SK-N-SH treated with all-trans-retinoic acid at 6 μM for 48 hours (cell line): ENCODE measurements around the gene CCL11.
A peak's percentile ranks its signal among the peaks of the same experiment; 100 is the strongest.

ENCODE experiments used
- ATAC-seq: fragments of 200-7000 bp; cut with Tn5 transposase; 3 replicates; pipeline ENCODE4 v1.9.1; 2020; ENCODE audit warnings: mild to moderate bottlenecking, moderate library complexity
- ARNTL ChIP-seq: fragments of 450-650 bp; formaldehyde crosslinking; IDR thresholded peaks from 2 replicates; pipeline ENCODE4 v1.5.0; 2020; ENCODE audit warnings: low read depth, mild to moderate bottlenecking, moderate library complexity, borderline replicate concordance
- BACH2 ChIP-seq: fragments of 250-450 bp; sonication (Bioruptor Pico); IDR thresholded peaks from 2 replicates; pipeline ENCODE4 v1.9.0; 2021; ENCODE audit warnings: mild to moderate bottlenecking, borderline replicate concordance
- CREB5 ChIP-seq: fragments of 250-450 bp; sonication (Bioruptor Pico); IDR thresholded peaks from 2 replicates; pipeline ENCODE4 v1.5.1; 2020; ENCODE audit warnings: low read depth, mild to moderate bottlenecking, moderate library complexity
- CSDC2 ChIP-seq: fragments of 250-450 bp; sonication (Bioruptor Pico); IDR thresholded peaks from 2 replicates; pipeline ENCODE4 v1.5.0; 2020; ENCODE audit warnings: mild to moderate bottlenecking, moderate library complexity
- ESRRG ChIP-seq: fragments of 250-450 bp; sonication (Bioruptor Pico); IDR thresholded peaks from 2 replicates; pipeline ENCODE4 v1.6.1; 2021; ENCODE audit warnings: mild to moderate bottlenecking
- GLIS3 ChIP-seq: fragments of 250-450 bp; sonication (Bioruptor Pico); IDR thresholded peaks from 2 replicates; pipeline ENCODE4 v1.5.0; 2020; ENCODE audit warnings: mild to moderate bottlenecking, moderate library complexity
- ISL1 ChIP-seq: fragments of 250-450 bp; sonication (Bioruptor Pico); IDR thresholded peaks from 2 replicates; pipeline ENCODE4 v2.1.2; 2022; ENCODE audit warnings: mild to moderate bottlenecking, moderate library complexity
- OSR1 ChIP-seq: fragments of 250-450 bp; sonication (Bioruptor Pico); IDR thresholded peaks from 2 replicates; pipeline ENCODE4 v1.8.0; 2022; ENCODE audit warnings: moderate library complexity, mild to moderate bottlenecking, inconsistent platforms
- PATZ1 ChIP-seq: fragments of 250-450 bp; sonication (Bioruptor Pico); IDR thresholded peaks from 2 replicates; pipeline ENCODE4 v1.8.0; 2020; ENCODE audit warnings: mild to moderate bottlenecking, moderate library complexity, borderline replicate concordance
- PPARA ChIP-seq: fragments of 250-450 bp; sonication (Bioruptor Pico); IDR thresholded peaks from 2 replicates; pipeline ENCODE4 v1.5.0; 2020; ENCODE audit warnings: mild to moderate bottlenecking, borderline replicate concordance
- RARB ChIP-seq: fragments of 250-450 bp; sonication (Bioruptor Pico); IDR thresholded peaks from 2 replicates; pipeline ENCODE4 v1.8.0; 2021; ENCODE audit warnings: mild to moderate bottlenecking, moderate library complexity
- SNAI2 ChIP-seq: fragments of 250-450 bp; sonication (Bioruptor Pico); IDR thresholded peaks from 2 replicates; pipeline ENCODE4 v1.5.0; 2020; ENCODE audit warnings: mild to moderate bottlenecking, moderate library complexity
- TCF4 ChIP-seq: fragments of 250-450 bp; sonication (Bioruptor Pico); IDR thresholded peaks from 2 replicates; pipeline ENCODE4 v1.8.0; 2021; ENCODE audit warnings: mild to moderate bottlenecking, moderate library complexity, borderline replicate concordance
- TOX ChIP-seq: fragments of 250-450 bp; sonication (Bioruptor Pico); IDR thresholded peaks from 2 replicates; pipeline ENCODE4 v1.8.0; 2021; ENCODE audit warnings: mild to moderate bottlenecking, moderate library complexity, borderline replicate concordance
- ZC3H10 ChIP-seq: fragments of 250-450 bp; sonication (Bioruptor Pico); IDR thresholded peaks from 2 replicates; pipeline ENCODE4 v1.5.1; 2021; ENCODE audit warnings: mild to moderate bottlenecking, moderate library complexity
- ZFP3 ChIP-seq: fragments of 250-450 bp; sonication (Bioruptor Pico); IDR thresholded peaks from 2 replicates; pipeline ENCODE4 v1.5.0; 2020; ENCODE audit warnings: mild to moderate bottlenecking, moderate library complexity
- ZFP30 ChIP-seq: fragments of 450-650 bp; formaldehyde crosslinking; IDR thresholded peaks from 2 replicates; pipeline ENCODE4 v1.5.0; 2022; ENCODE audit warnings: mild to moderate bottlenecking, moderate library complexity
- ZNF565 ChIP-seq: fragments of 450-650 bp; formaldehyde crosslinking; conservative IDR thresholded peaks from 2 replicates; pipeline ENCODE4 v1.5.0; 2020; ENCODE audit warnings: low read depth, mild to moderate bottlenecking, moderate library complexity
- ZNF70 ChIP-seq: fragments of 450-650 bp; formaldehyde crosslinking; IDR thresholded peaks from 2 replicates; pipeline ENCODE4 v1.5.0; 2020; ENCODE audit warnings: mild to moderate bottlenecking, moderate library complexity
- ZNF8 ChIP-seq: fragments of 450-650 bp; formaldehyde crosslinking; IDR thresholded peaks from 2 replicates; pipeline ENCODE4 v1.5.0; 2020; ENCODE audit warnings: mild to moderate bottlenecking, moderate library complexity
- TF ChIP-seq, protein P1 (sequence below): fragments of 250-450 bp; sonication (Bioruptor Pico); IDR thresholded peaks from 2 replicates; pipeline ENCODE4 v1.5.0; 2020; ENCODE audit warnings: mild to moderate bottlenecking, moderate library complexity

CCL11 gene

DNA sequence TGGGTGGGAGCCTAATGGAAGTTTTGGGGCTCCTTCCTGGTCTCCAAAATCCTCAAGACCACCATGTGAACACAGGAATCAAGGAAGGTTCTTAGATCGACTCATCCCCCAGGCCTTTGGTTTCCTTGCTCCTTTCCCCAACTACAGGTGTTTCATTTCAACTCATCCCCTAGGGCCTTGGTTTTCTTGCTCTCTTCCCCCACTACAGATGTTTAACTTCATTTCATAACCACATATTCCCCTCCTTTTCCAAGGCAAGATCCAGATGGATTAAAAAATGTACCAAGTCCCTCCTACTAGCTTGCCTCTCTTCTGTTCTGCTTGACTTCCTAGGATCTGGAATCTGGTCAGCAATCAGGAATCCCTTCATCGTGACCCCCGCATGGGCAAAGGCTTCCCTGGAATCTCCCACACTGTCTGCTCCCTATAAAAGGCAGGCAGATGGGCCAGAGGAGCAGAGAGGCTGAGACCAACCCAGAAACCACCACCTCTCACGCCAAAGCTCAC, at the start of gene CCL11:
Gene CCL11 (plus strand): TSS at position 457 of the 507 bp plus-strand sequence. CDS start 67 bp downstream, outside the sequence.
- no peak for TF ChIP-seq GLIS3
- TF ChIP-seq ESRRG (CRISPR knock-in tag) = no peak
- TF ChIP-seq ISL1 = no peak
- TF ChIP-seq SNAI2 (CRISPR knock-in tag) = no peak
- TF ChIP-seq ARNTL (CRISPR knock-in tag) = no peak
- TF ChIP-seq CREB5 = no peak
- TF ChIP-seq ZNF8 (CRISPR knock-in tag) = no peak
- no peak for TF ChIP-seq CSDC2 (CRISPR knock-in tag)
- TF ChIP-seq PATZ1 (CRISPR knock-in tag) = no peak
- no peak for TF ChIP-seq PPARA
- no peak for TF ChIP-seq ZFP3 (CRISPR knock-in tag)
- TF ChIP-seq OSR1 (CRISPR knock-in tag) = no peak
- TF ChIP-seq RARB (CRISPR knock-in tag) = no peak
- no peak for TF ChIP-seq ZC3H10
- TF ChIP-seq ZNF70 (CRISPR knock-in tag) = no peak
- TF ChIP-seq TCF4 (CRISPR knock-in tag) = no peak
- no peak for ATAC-seq

DNA sequence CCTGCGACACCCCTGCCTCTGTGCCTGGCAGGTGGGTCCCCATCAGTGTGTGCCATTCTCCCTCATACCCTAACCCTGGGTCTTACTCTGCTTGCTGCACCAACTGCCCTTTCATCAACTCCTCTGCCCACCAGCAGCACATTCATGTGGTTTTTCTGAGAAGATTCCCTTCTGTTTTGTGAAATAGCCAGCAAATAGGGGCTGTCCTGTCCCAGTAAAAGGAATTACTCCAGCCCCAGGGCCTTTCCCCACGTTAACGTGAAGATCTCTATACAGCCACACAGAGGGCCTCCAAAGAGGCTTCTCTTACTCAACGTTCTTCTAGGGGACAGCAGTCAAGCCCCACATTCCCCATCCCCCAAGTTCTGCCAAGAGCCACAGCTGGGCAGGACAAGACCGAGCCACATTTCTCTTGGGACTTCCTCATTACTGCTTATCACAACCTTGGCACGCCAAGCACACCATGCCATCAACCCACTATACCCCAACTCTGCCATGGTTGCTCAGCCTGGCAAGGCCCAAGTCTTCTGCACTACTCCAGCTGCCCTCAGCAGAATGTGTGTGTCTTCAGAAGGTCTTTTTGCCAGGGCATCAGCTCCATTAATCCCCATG, 49.2 kb upstream of the CCL11 start:
- no peak for ATAC-seq
- TF ChIP-seq CSDC2 (CRISPR knock-in tag) (no peak), ZFP3 (CRISPR knock-in tag) (no peak), ESRRG (CRISPR knock-in tag) (no peak), PPARA (no peak)
- TF ChIP-seq, all 23 proteins: peak for 0

DNA sequence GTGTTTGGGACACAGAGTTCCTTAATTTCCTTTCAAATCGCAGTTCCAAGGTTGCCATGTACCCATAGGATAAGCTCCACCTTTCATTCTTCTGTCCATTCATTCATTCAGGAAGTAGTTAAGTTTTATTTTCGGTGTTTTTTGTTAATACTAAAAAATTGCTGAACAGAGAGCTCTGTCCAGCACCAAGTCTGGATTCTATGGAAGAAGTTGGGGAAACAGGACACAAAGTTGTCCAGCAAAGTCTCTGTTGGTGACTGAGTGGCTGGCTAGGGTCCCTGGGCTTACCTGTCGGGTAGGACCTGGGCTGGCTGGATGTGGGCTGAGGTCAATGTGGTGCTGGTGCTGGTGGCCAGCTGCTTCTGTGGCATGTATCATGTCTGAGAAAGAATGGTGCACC, 48.1 kb upstream of the CCL11 start:
- ATAC-seq = no peak
- TF ChIP-seq, protein P1, sequence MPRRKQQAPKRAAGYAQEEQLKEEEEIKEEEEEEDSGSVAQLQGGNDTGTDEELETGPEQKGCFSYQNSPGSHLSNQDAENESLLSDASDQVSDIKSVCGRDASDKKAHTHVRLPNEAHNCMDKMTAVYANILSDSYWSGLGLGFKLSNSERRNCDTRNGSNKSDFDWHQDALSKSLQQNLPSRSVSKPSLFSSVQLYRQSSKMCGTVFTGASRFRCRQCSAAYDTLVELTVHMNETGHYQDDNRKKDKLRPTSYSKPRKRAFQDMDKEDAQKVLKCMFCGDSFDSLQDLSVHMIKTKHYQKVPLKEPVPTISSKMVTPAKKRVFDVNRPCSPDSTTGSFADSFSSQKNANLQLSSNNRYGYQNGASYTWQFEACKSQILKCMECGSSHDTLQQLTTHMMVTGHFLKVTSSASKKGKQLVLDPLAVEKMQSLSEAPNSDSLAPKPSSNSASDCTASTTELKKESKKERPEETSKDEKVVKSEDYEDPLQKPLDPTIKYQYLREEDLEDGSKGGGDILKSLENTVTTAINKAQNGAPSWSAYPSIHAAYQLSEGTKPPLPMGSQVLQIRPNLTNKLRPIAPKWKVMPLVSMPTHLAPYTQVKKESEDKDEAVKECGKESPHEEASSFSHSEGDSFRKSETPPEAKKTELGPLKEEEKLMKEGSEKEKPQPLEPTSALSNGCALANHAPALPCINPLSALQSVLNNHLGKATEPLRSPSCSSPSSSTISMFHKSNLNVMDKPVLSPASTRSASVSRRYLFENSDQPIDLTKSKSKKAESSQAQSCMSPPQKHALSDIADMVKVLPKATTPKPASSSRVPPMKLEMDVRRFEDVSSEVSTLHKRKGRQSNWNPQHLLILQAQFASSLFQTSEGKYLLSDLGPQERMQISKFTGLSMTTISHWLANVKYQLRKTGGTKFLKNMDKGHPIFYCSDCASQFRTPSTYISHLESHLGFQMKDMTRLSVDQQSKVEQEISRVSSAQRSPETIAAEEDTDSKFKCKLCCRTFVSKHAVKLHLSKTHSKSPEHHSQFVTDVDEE = no peak
- no peak for TF ChIP-seq ZNF565 (CRISPR knock-in tag)
- TF ChIP-seq, all 23 proteins: peak for 0

GRCh38 chr17:34241062-34241461, 44.5 kb upstream of the CCL11 start:
- TF ChIP-seq RARB (CRISPR knock-in tag) = no peak
- no peak for TF ChIP-seq ZFP3 (CRISPR knock-in tag)
- no peak for TF ChIP-seq GLIS3
- TF ChIP-seq ZNF565 (CRISPR knock-in tag) = no peak
- TF ChIP-seq ZFP30 = no peak
- TF ChIP-seq BACH2 = no peak
- TF ChIP-seq ZNF8 (CRISPR knock-in tag) = no peak
- TF ChIP-seq CREB5 = no peak
- no peak for TF ChIP-seq ARNTL (CRISPR knock-in tag)
- no peak for TF ChIP-seq ESRRG (CRISPR knock-in tag)
- no peak for TF ChIP-seq TOX (CRISPR knock-in tag)
- no peak for TF ChIP-seq ZNF70 (CRISPR knock-in tag)
- no peak for TF ChIP-seq SNAI2 (CRISPR knock-in tag)
- TF ChIP-seq, all 23 proteins: peak for 0
- peak; percentile 51 for ATAC-seq
